Gastroesophageal sphincter (tissue), 4 donors: ENCODE data around the gene ZNF74. TPM values are rescaled to one million over a fixed set of nuclear protein-coding genes. Genes with fewer than 3 reads are reported as not detected.

ENCODE experiments used
- ATAC-seq: fragments of 150-250 bp; one replicate; pipeline ENCODE4 v1.9.1; 2016; ENCODE audit warnings: mild to moderate bottlenecking, moderate library complexity
- H3K27ac ChIP-seq, 4 donors: fragments of 200-600 bp; sonication (generic) in 3 of 4; 1 replicate in 3 of 4; 2 replicates in 1 of 4; pipeline ENCODE4 v1.5.1; 2016 to 2019
- H3K27me3 ChIP-seq: fragments of 200-600 bp; sonication (generic); one replicate; pipeline ENCODE4 v1.5.1; 2019
- H3K36me3 ChIP-seq, 2 donors: fragments of 200-600 bp; sonication (generic); one replicate each; pipeline ENCODE4 v1.5.1; 2019; ENCODE audit warnings: control low read depth in 1 of 2
- H3K4me1 ChIP-seq, 3 donors: fragments of 200-600 bp; sonication (generic); 1 replicate in 2 of 3; 2 replicates in 1 of 3; pipeline ENCODE4 v1.5.1; 2016 to 2019; ENCODE audit warnings: control low read depth in 2 of 3
- H3K4me3 ChIP-seq, 2 donors: fragments of 200-600 bp; sonication (generic); one replicate each; pipeline ENCODE4 v1.5.1; 2019; ENCODE audit warnings: mild to moderate bottlenecking in 1 of 2, moderate library complexity in 1 of 2
- H3K9me3 ChIP-seq, 3 donors: fragments of 200-600 bp; sonication (generic); one replicate each; pipeline ENCODE4 v1.5.1; 2017 to 2019; ENCODE audit warnings: control low read depth in 2 of 3
- CTCF ChIP-seq, 4 experiments: fragments of 200-600 bp in 2 of 4; fragments of 450-650 bp in 2 of 4; sonication (generic) in 1 of 4; IDR thresholded peaks; one replicate each; pipeline ENCODE4 v1.5.1; 2017 to 2019; ENCODE audit warnings: antibody characterized with exemption in 4 of 4, mild to moderate bottlenecking in 2 of 4, moderate library complexity in 2 of 4
- EP300 ChIP-seq: sonication (generic); formaldehyde crosslinking; IDR thresholded peaks from one replicate; pipeline ENCODE4 v1.6.1; 2017; ENCODE audit warnings: antibody characterized with exemption, mild to moderate bottlenecking
- POLR2A ChIP-seq, 2 donors: fragments of 450-650 bp; IDR thresholded peaks; one replicate each; pipeline ENCODE4 v1.6.1; 2017; ENCODE audit warnings: antibody characterized with exemption in 2 of 2, mild to moderate bottlenecking in 2 of 2, moderate library complexity in 1 of 2
- POLR2AphosphoS5 ChIP-seq: sonication (generic); formaldehyde crosslinking; IDR thresholded peaks from one replicate; pipeline ENCODE4 v1.6.1; 2017; ENCODE audit warnings: antibody characterized with exemption
- WGBS, 2 donors: methylation state at CpG; one replicate each; pipeline ENCODE4 v1.1.5; 2018; ENCODE audit warnings: low coverage in 1 of 2; 5-methylcytosine and 5-hydroxymethylcytosine counted together
- total RNA-seq, 4 donors: library from RNA; depleted of rRNA; stranded (reverse); fragments of >200 nt; gene quantifications; one replicate each; pipeline ENCODE4 v1.1.0, GENCODE V29; 2016

ZNF74 gene
- total RNA-seq, 4 donors from 2014 or later: 8.6 to 19.9 (median 11.1) TPM

- ATAC-seq: no peak
- H3K27ac ChIP-seq: no peak overlapping the region
- WGBS, 2 donors: 97% methylated on average over 6 of the region's 45 CpGs; no CpG with 5 or more reads in 1 of the 2 donors
Observed at GRCh38 chr22:20405291-20405930, 11.5 kb downstream of the ZNF74 start.

GRCh38 chr22:20405931-20406685 is 12.2 kb downstream of the ZNF74 start:
- WGBS, 2 donors: 93% methylated on average over 6 of the region's 62 CpGs; no CpG with 5 or more reads in 1 of the 2 donors
- Histone ChIP-seq H3K27me3 (no peaks in the 10 kb centered on the region), H3K9me3 (no peaks in the 10 kb centered on the region), H3K4me1 (no peaks in the 10 kb centered on the region), H3K4me3 (no peak overlapping the region), H3K36me3 (peaks cover 0 to 68% of the 10 kb centered on the region in 2 donors), H3K27ac (no peak overlapping the region)
- no peak for ATAC-seq
- TF ChIP-seq CTCF (IDR thresholded peaks at IDR 0.05) (no peak), POLR2A (IDR thresholded peaks at IDR 0.05) (no peak), POLR2AphosphoS5 (no peak), EP300 (no peak)

More at GRCh38 chr22:20405291-20405930, 11.5 kb downstream of the ZNF74 start:
- H3K4me3 ChIP-seq: no peak overlapping the region
- no peaks in the 10 kb centered on the region for H3K9me3 ChIP-seq
- peaks cover 0 to 74% of the 10 kb centered on the region in 2 donors for H3K36me3 ChIP-seq
- no peaks in the 10 kb centered on the region for H3K4me1 ChIP-seq
- H3K27me3 ChIP-seq: no peaks in the 10 kb centered on the region
- TF ChIP-seq CTCF (IDR thresholded peaks at IDR 0.05) (no peak), POLR2A (IDR thresholded peaks at IDR 0.05) (no peak), POLR2AphosphoS5 (no peak), EP300 (no peak)

- no peaks in the 10 kb centered on the region for H3K9me3 ChIP-seq
- H3K27ac ChIP-seq: no peak overlapping the region
- H3K36me3 ChIP-seq: peaks cover 0 to 60% of the 10 kb centered on the region in 2 donors
- no peak overlapping the region for H3K4me3 ChIP-seq
- no peaks in the 10 kb centered on the region for H3K4me1 ChIP-seq
- H3K27me3 ChIP-seq: no peaks in the 10 kb centered on the region
- ATAC-seq: no peak
- no peak for TF ChIP-seq EP300
- TF ChIP-seq POLR2A (IDR thresholded peaks at IDR 0.05): no peak
- no peak for TF ChIP-seq CTCF (IDR thresholded peaks at IDR 0.05)
- no peak for TF ChIP-seq POLR2AphosphoS5
- 89 to 100% methylated on average over 2 to 10 of the region's 13 CpGs for WGBS, 2 donors
Observed at GRCh38 chr22:20406686-20407408, 12.9 kb downstream of the ZNF74 start.

- H3K4me1 ChIP-seq: no peaks in the 10 kb centered on the region
- ATAC-seq: no peak
- H3K27me3 ChIP-seq: no peaks in the 10 kb centered on the region
- 70 to 77% methylated on average over 2 to 3 of the region's 3 CpGs for WGBS, 2 donors
- H3K9me3 ChIP-seq: no peaks in the 10 kb centered on the region
- H3K36me3 ChIP-seq: peaks cover 0 to 53% of the 10 kb centered on the region in 2 donors
- no peak overlapping the region for H3K4me3 ChIP-seq
- no peak for TF ChIP-seq EP300
- no peak for TF ChIP-seq POLR2A (IDR thresholded peaks at IDR 0.05)
- TF ChIP-seq POLR2AphosphoS5: no peak
- no peak for TF ChIP-seq CTCF (IDR thresholded peaks at IDR 0.05)
- H3K27ac ChIP-seq: no peak overlapping the region
Observed at GRCh38 chr22:20407829-20408228, 13.9 kb downstream of the ZNF74 start.
